RWPE1 (cell line): ENCODE results near the gene TPM1.
"Not testable (repeated sequence)": the region's sequence is repeated elsewhere in the genome, so short reads cannot be mapped to it uniquely, and the experiment has no call there.

ENCODE experiments used
- CTCF ChIA-PET: fragments of 350-600 bp; sonication (Branson Sonifier 250); formaldehyde crosslinking; extraction: SDS; loops from one replicate; lab custom pipeline; 2021; lab: Yijun Ruan, JAX
- POLR2A ChIA-PET: fragments of 400-600 bp; formaldehyde crosslinking; extraction: SDS; loops from one replicate; lab custom pipeline; 2020; ENCODE audit warnings: antibody characterized with exemption; ENCODE audit not compliant: low non-redundant PET; lab: Yijun Ruan, JAX
- DNase-seq: peaks from one replicate; pipeline ENCODE4 v3.0.0; 2012; ENCODE audit warnings: low spot score
- H3K27ac ChIP-seq: fragments of 450-650 bp; 2 replicates; pipeline ENCODE4 v1.5.1; 2017
- TF ChIP-seq, protein P1 (sequence below): fragments of 450-650 bp; conservative IDR thresholded peaks from 2 replicates; pipeline ENCODE4 v1.5.1; 2017; ENCODE audit warnings: low read depth, mild to moderate bottlenecking

Gene TPM1

DNA sequence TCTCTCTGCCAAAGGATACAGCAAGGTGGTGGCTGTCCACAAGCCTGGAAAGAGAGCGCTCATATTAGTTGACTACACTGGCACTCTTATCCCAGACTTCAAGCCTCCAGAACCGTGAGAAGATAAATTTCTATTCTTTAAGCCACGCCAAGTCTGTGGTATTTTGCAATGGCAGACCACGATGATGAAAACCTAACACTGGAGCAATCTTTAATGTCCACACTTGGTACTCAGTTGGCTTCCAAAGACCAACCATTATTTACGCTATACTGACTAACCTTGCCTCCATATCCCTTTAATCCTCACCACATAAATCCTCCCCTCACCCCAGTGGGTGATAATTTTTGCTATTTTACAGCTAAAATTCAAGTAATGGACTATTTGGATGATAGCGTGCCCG lies 62.2 kb downstream of the TPM1 start:
- DNase-seq = no peak
- POLR2A ChIA-PET = no interaction called here
- H3K27ac ChIP-seq = no peak overlapping the region
- TF ChIP-seq, protein P1, sequence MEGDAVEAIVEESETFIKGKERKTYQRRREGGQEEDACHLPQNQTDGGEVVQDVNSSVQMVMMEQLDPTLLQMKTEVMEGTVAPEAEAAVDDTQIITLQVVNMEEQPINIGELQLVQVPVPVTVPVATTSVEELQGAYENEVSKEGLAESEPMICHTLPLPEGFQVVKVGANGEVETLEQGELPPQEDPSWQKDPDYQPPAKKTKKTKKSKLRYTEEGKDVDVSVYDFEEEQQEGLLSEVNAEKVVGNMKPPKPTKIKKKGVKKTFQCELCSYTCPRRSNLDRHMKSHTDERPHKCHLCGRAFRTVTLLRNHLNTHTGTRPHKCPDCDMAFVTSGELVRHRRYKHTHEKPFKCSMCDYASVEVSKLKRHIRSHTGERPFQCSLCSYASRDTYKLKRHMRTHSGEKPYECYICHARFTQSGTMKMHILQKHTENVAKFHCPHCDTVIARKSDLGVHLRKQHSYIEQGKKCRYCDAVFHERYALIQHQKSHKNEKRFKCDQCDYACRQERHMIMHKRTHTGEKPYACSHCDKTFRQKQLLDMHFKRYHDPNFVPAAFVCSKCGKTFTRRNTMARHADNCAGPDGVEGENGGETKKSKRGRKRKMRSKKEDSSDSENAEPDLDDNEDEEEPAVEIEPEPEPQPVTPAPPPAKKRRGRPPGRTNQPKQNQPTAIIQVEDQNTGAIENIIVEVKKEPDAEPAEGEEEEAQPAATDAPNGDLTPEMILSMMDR = no peak
- CTCF ChIA-PET = interaction anchor here (0.6 kb wide), 1 partner anchor 247 kb away, joined by 3 read pairs; no protein-coding TSS in a partner anchor

DNA sequence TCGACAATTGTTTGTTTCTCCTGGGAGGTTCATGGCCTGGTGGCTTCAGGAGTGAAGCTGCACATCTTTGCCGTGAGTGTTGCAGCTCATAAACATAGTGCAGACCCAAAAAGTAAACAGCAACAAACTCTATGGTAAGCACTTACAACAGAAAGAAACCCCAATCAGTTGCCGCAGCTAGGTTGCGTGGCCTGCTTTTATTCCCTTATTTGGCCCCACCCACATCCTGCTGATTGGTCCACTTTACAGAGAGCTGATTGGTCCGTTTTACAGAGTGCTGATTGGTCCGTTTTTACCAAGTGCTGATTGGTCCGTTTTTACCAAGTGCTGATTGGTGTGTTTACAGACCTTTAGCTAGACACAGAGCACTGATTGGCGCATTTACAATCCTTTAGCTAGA lies 62.8 kb downstream of the TPM1 start:
- H3K27ac ChIP-seq, POLR2A ChIA-PET, DNase-seq: not testable (repeated sequence)
- CTCF ChIA-PET = interaction anchor here (0.6 kb wide), 1 partner anchor 248 kb away, joined by 3 read pairs; no protein-coding TSS in a partner anchor

DNA sequence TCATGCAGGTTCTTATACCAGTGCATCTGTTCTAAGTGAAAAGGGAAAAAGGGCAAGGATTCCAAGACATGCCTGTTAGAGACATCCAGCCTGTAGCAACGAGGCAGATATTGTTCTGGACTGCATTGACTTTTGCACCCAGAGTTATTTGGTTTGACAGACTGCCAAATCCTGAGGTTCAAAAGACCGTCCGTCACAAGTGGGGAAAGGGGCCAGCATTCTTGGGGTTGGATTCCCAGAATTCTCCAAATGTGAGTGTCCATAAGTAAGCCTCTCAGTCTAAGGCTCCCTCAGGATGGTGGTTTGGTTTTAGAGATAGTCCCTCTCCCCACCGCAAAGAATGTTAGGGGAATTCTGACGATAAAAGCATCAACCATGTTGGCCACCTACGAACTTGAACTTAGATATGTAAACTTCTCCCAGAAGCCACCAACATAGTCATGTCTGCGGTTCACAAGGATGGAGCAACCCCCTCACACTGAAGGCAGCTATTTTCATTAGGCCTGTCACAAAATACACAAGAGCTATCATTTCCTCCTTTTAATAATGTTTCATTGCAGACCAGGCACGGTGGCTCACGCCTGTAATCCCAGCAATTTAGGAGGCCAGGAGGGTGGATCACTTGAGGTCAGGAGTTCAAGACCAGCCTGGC lies 65.5 kb downstream of the TPM1 start:
- CTCF ChIA-PET = interaction anchor here (0.5 to 0.6 kb wide), 2 partner anchors 21 to 365 kb away, joined by 3 read pairs; no protein-coding TSS in a partner anchor
- peak overlapping the region; percentile 16; the same call in 1 of the 2 replicates for H3K27ac ChIP-seq
- TF ChIP-seq, protein P1 = no peak
- peak; percentile 26 for DNase-seq
- POLR2A ChIA-PET = no interaction called here

DNA sequence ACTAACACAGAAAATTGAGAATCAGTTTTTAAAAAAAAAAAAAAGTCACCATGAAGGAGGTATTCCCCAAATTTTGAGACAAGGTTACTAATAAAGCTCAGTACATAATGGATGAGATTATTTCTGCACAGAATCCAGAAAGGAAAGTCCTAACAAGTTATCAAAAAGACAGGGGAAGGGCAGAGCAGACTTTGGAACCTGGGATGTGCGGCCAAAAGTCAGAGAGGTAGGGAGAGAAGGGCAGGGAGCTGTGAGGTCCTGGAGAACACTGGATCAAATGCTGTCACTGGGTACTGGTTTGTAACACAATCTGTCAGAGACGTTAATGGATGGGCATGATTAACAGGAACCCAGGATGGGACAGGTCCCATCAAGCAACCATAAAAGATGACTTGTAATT lies 67.0 kb downstream of the TPM1 start:
- ChIA-PET POLR2A (no interaction called here), CTCF (interaction anchor here (1.3 kb wide), 1 partner anchor 15 kb away, joined by 3 read pairs; no protein-coding TSS in a partner anchor)
- no peak overlapping the region for H3K27ac ChIP-seq
- TF ChIP-seq, protein P1 = no peak
- no peak for DNase-seq

DNA sequence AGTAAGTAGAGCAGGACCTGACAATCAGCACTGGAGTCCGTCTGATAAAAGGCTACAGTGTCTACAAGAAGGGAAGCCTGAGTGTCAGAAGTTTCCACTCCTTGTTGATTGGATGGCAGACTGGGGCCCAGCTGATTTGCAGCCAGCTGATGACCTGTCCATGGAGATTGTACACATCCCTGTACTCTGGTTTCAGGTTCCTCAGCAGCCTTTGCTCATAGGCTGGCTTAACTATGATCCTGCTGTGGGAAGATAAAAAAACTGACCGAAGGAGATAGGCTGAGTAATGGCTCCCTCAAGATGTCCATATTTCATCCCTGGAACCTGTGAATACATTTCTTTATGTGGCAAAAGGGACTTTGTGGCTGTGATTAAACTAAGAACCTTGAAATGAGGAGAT lies 67.4 kb downstream of the TPM1 start:
- TF ChIP-seq, protein P1 = no peak
- ChIA-PET POLR2A (no interaction called here), CTCF (interaction anchor here (1.3 kb wide), 1 partner anchor 16 kb away, joined by 3 read pairs; no protein-coding TSS in a partner anchor)
- DNase-seq = no peak
- no peak overlapping the region for H3K27ac ChIP-seq

DNA sequence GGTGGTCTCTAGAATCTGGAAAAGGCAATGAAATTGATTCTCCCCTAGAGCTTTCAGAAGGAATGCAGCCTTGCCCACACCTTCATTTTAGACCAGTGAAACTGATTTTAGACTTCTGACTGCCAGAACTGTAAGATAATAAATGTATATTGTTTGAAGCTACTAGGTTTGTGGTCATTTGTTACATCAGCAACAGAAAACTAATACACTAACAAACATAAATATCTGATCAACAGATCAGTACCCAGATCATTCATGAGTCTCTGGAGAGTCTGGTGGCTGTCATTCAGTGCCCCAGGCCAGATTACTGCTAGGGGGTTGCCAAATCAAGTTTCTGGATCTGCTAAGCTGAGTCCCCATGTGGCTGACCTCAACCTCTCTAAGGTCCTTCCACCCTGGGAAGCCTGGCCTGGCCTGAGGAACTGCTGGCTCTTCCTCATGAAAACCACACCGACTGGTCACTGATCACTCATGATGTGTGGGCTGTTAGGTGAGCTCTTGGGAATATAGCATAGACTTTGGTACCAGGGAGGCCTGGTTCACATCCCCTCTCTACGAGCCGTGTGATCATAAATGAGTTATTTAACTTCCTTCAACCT lies 68.0 kb downstream of the TPM1 start:
- DNase-seq = no peak
- POLR2A ChIA-PET = no interaction called here
- TF ChIP-seq, protein P1 = no peak
- CTCF ChIA-PET = interaction anchor here (0.5 to 1.3 kb wide), 4 partner anchors 16 to 411 kb away, joined by 3 read pairs; no protein-coding TSS in a partner anchor
- H3K27ac ChIP-seq = no peak overlapping the region

DNA sequence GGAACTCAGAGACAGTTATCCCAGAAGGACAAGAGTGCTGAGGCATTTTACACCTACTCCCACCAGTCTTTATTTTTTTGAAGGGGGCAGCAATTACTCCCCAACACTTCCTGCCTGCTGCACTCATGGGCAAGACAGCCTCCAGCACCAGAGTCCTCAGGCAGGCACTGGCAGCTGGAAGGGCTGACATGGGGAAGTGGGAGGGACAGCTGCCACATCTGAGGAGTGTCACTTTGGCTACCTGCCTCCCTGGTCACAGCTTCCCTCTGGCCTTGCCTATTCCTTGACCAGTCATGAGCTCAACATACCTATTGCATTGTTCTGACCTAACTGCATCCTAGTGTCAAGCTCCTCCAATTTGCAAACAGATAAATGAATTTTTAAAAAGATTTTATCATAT lies 68.9 kb downstream of the TPM1 start:
- no peak overlapping the region for H3K27ac ChIP-seq
- ChIA-PET POLR2A (no interaction called here), CTCF (interaction anchor here (0.6 kb wide), 1 partner anchor 412 kb away, joined by 3 read pairs; no protein-coding TSS in a partner anchor)
- DNase-seq = no peak
- TF ChIP-seq, protein P1 = no peak
